ENCODE results near the gene EFHC1. TPM values are rescaled to one million over a fixed set of nuclear protein-coding genes. Genes with fewer than 3 reads are reported as not detected.

The EFHC1 gene
- total RNA-seq, 1 donor from 2014 or later: 29.0 TPM

- peaks cover 42% of the 10 kb centered on the region for H3K4me1 Mint-ChIP-seq (ENCODE audit: unreplicated experiment)
- DNase-seq (ENCODE audit: low spot score): no peak
- H3K9me3 Mint-ChIP-seq (ENCODE audit: unreplicated experiment): no peaks in the 10 kb centered on the region
- no peak overlapping the region for H3K27ac Mint-ChIP-seq (ENCODE audit: unreplicated experiment)
- H3K36me3 Mint-ChIP-seq (ENCODE audit: low read depth, unreplicated experiment): peaks cover 5% of the 10 kb centered on the region
- no peak for TF ChIP-seq CTCF (IDR thresholded peaks at IDR 0.05; ENCODE audit: unreplicated experiment)
- peaks cover 3% of the 10 kb centered on the region for H3K27me3 Mint-ChIP-seq (ENCODE audit: unreplicated experiment)
- no peak overlapping the region for H3K4me3 Mint-ChIP-seq (ENCODE audit: unreplicated experiment)
Measured at GRCh38 chr6:52538252-52538900, 118.2 kb downstream of the EFHC1 start.

DNA sequence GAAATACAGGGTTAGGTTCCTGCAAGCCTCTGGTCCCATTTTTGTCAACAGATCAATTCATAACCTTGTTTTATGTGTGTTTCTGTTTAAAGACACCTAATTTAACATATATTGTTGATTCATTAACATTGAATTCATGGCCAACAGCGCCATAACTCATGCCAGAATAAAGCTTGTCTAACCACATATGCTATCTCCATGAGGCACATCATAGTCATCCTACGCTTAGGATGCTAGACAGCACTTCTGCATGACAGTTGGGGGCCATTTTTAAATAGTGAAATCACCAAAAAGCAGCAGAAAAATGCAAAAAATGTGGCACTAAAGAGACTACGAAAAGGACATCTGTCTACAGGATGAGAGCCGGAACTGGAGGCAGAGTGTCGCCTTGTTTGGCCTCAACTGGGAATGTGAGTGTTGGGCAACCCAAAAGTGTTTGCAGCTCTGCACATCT, 118.8 kb downstream of the EFHC1 start:
- peaks cover 5% of the 10 kb centered on the region for H3K36me3 Mint-ChIP-seq (ENCODE audit: low read depth, unreplicated experiment)
- no peaks in the 10 kb centered on the region for H3K9me3 Mint-ChIP-seq (ENCODE audit: unreplicated experiment)
- H3K4me3 Mint-ChIP-seq (ENCODE audit: unreplicated experiment): no peak overlapping the region
- H3K27ac Mint-ChIP-seq (ENCODE audit: unreplicated experiment): no peak overlapping the region
- TF ChIP-seq CTCF (IDR thresholded peaks at IDR 0.05; ENCODE audit: unreplicated experiment): no peak
- H3K27me3 Mint-ChIP-seq (ENCODE audit: unreplicated experiment): peaks cover 3% of the 10 kb centered on the region
- DNase-seq (ENCODE audit: low spot score): no peak
- peaks cover 47% of the 10 kb centered on the region for H3K4me1 Mint-ChIP-seq (ENCODE audit: unreplicated experiment)

GRCh38 chr6:52539607-52540006, 119.5 kb downstream of the EFHC1 start:
- no peak for DNase-seq (ENCODE audit: low spot score)
- no peak for TF ChIP-seq CTCF (IDR thresholded peaks at IDR 0.05; ENCODE audit: unreplicated experiment)
- H3K27ac Mint-ChIP-seq (ENCODE audit: unreplicated experiment): no peak overlapping the region
- peaks cover 5% of the 10 kb centered on the region for H3K36me3 Mint-ChIP-seq (ENCODE audit: low read depth, unreplicated experiment)
- H3K4me1 Mint-ChIP-seq (ENCODE audit: unreplicated experiment): peaks cover 48% of the 10 kb centered on the region
- H3K27me3 Mint-ChIP-seq (ENCODE audit: unreplicated experiment): peaks cover 2% of the 10 kb centered on the region
- no peaks in the 10 kb centered on the region for H3K9me3 Mint-ChIP-seq (ENCODE audit: unreplicated experiment)
- H3K4me3 Mint-ChIP-seq (ENCODE audit: unreplicated experiment): no peak overlapping the region

- Mint-ChIP-seq H3K27ac (ENCODE audit: unreplicated experiment) (no peak overlapping the region), H3K4me3 (ENCODE audit: unreplicated experiment) (no peak overlapping the region), H3K9me3 (ENCODE audit: unreplicated experiment) (no peaks in the 10 kb centered on the region), H3K36me3 (ENCODE audit: low read depth, unreplicated experiment) (peaks cover 5% of the 10 kb centered on the region), H3K4me1 (ENCODE audit: unreplicated experiment) (peaks cover 48% of the 10 kb centered on the region), H3K27me3 (ENCODE audit: unreplicated experiment) (peaks cover 2% of the 10 kb centered on the region)
- no peak for DNase-seq (ENCODE audit: low spot score)
- TF ChIP-seq CTCF (IDR thresholded peaks at IDR 0.05; ENCODE audit: unreplicated experiment): no peak
Measured at GRCh38 chr6:52540286-52540902, 120.3 kb downstream of the EFHC1 start.

DNA sequence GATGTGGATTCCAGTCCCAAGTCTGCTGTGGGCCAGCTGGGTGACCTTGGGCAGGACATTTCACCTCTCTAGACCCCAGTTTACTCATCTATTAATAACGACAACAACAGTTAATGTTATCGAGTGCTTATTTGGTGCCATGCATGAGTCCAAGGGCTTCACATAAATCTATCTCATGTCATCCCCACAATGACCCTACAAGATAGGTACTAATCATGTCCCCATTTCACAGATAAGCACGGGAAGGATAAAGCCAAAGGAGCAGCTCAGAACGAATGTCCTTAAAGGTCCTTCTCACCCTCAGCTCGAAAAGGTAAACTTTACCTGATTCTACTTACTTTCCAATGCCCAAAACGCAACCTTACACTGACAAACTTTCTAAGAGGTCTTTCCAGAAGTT, 121.0 kb downstream of the EFHC1 start:
- Mint-ChIP-seq H3K27ac (ENCODE audit: unreplicated experiment) (no peak overlapping the region), H3K9me3 (ENCODE audit: unreplicated experiment) (no peaks in the 10 kb centered on the region), H3K27me3 (ENCODE audit: unreplicated experiment) (peaks cover 4% of the 10 kb centered on the region), H3K4me3 (ENCODE audit: unreplicated experiment) (no peak overlapping the region), H3K36me3 (ENCODE audit: low read depth, unreplicated experiment) (peaks cover 10% of the 10 kb centered on the region), H3K4me1 (ENCODE audit: unreplicated experiment) (peaks cover 48% of the 10 kb centered on the region)
- no peak for DNase-seq (ENCODE audit: low spot score)
- no peak for TF ChIP-seq CTCF (IDR thresholded peaks at IDR 0.05; ENCODE audit: unreplicated experiment)
